ENCODE measurements around the gene IL17C.
"Not testable (repeated sequence)": the region's sequence is repeated elsewhere in the genome, so short reads cannot be mapped to it uniquely, and the experiment has no call there.

IL17C gene

DNA sequence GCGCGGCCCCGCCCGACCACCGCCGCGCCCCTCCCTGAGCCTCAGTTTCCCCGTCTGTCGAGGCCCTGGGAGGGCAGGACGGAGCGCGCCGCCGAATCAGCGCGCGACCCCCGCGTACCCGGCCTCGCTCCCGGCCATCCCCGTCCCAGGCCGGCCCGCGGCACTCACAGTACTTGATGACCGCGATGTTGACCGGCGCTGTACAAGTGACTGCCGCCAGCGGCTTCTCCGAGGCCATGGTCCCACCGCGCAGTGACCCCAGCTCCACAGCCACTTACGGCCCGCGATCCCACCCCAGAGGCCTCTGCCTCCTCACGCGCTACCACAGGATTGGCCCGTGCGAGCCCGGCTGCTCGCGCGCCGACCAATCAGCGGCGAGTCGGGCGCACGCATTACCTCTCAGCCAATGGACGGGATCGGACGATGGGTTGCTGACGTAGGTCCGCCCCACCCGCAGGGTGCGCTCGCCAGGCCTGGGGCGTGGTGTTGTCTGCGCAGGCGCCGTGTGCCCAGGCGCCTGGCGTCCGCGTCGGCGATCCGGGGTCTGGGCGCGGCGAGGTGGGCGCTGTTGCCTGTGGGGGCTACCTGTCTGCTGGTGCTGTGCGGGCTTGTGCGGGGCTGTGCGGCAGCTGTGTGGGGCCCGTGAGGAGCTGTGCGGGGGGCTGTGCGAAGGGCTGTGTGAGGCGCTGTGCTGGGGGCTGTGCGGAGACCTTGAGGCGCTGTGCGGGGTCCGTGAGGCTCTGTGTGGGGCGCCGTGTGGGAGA, 24.7 kb downstream of the IL17C start, which contains the start of gene MVD:
Gene MVD, minus strand, starts transcription at position 249 of the 764 bp plus-strand sequence. Its CDS starts 11 bp downstream, at position 238.
- peak; percentile 71 for DNase-seq

DNA sequence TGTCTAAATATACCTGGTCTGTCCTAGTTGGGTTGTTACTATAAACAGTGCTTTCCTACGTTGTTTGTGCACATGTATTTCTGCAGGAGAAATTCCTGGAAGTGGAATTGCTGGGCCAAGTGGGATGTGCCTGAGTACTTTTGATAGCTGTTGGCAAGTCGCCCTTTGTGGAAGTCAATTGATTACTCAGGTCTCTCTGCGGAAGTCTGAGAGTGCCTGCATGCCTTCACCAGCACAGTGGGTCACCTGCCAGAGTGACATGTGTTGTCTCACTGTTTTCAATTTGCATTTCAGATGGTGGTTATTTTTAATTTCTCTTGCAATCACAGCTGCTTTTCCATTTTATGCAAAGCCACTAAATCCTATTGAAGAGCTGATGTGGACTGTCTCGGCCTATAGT, 26.8 kb downstream of the IL17C start:
- DNase-seq: no peak

- DNase-seq: no peak
Measured at GRCh38 chr16:88665570-88665969, 27.2 kb downstream of the IL17C start.

- DNase-seq: no peak
Measured at GRCh38 chr16:88667461-88667860, 29.1 kb downstream of the IL17C start.

- DNase-seq: not testable (repeated sequence)
Measured at GRCh38 chr16:88669493-88669892, 31.1 kb downstream of the IL17C start.

DNA sequence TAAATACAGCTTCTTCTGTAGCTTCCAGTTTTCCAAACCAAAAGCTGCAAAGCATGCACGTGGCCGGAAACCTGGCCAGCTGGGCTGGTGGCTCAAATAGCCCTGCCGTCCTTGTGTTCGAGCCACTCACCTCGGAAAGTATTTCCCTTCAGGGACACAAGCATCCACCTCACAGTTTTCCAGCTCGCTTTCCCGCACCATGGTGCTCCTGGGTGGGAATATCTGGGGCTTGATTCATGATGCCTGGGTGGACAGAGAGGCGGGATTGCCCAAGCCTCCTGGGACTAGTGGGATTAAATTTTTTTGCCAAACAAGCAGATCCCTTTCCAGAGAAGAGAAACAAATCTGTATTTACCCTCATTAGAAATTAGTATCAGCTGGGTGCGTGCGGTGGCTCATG, 31.6 kb downstream of the IL17C start:
- DNase-seq: no peak

DNA sequence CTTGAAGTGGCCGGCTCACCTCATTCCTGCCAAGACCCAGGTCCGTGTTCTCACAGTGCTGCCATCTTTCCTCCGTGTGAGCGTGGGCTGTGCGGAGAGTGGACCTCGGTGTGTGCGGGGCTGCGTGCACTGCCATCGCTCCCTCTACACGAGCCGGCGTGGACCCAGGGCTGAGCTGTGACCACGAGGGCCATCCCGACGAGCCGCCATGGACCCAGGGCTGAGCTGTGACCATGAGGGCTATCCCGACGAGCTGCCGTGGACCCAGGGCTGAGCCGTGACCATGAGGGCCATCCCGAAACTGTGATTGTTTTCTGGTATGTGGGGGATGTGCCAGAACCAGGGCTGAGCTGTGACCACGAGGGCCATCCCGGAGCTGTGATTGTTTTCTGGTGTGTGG, 33.4 kb downstream of the IL17C start:
- no peak for DNase-seq

DNA sequence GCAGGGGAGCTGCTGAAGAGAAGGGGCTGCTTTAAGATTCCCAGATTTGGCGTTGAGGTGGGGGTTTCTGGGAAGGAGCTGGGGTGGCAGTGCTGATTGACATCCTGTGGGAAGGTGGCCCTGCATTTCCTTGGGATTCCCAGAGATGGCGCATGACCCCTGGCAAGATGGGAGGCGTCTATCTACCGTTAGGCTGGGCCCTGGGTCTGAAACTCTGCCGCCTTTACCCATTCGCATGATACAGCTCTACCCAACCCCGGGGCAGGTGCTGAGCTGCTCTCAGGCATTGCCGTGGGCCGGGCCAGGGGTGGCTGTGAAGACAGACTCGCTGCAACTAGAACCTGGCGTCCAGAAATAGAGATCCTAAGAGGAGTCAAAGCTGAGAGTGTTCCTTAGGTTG, 34.4 kb downstream of the IL17C start:
- no peak for DNase-seq

GRCh38 chr16:88673716-88674379, 35.5 kb downstream of the IL17C start:
- DNase-seq: no peak

DNA sequence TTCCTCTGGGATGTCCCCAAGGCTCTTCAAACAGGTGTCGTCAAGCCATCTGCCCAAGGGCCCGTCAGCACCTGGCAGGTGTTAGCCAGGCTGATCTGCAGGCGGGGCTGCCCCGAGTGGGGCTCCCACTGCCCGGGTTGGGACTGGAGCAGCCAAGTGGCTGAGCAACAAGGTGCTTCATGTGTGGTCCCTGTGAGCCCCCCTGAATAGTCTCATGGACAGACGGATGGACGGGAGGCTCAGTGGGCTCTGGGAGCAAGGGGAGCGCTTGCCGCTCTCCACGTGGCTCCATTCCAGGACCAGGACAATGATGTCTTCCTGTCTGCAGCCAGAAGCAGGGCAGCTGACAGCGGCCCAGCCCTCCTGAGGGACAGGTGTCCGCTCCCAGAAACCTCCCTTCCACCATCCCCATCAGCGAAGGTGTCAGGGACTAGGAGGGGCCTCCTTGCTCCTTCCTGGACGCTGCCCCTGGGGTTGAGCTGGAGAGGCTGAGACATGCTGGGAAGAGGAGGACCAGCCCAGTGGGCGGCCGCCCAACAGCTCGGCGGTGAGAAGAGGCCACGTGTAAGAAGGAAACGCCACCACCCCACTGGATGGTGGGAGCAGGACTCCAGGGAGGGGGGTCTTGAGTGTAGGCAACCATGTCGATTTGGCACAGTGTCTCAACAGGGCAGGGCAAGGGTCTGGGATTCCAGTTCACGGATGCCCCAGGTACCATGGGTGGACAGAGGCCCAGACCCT, 38.3 kb downstream of the IL17C start:
- DNase-seq: no peak

DNA sequence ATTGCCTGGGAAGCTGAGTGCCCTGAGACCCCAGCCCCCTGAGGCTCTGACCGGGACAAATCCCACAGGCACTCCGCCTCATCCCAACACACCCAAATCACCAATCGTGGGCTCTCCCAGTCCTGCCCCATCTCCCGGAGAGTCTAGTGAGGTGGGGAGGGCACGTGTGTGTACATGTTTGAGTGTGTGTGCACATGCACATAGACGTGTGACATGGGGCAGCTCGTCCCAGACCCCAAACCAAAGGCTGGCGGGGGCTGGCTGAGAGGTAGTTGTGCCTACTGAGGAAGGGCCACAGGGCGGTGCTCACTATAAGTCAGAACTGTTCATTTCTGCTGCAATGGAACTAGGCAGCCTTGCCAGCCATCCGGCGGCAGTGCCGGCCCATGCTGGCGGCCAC, 39.3 kb downstream of the IL17C start:
- DNase-seq: no peak

DNA sequence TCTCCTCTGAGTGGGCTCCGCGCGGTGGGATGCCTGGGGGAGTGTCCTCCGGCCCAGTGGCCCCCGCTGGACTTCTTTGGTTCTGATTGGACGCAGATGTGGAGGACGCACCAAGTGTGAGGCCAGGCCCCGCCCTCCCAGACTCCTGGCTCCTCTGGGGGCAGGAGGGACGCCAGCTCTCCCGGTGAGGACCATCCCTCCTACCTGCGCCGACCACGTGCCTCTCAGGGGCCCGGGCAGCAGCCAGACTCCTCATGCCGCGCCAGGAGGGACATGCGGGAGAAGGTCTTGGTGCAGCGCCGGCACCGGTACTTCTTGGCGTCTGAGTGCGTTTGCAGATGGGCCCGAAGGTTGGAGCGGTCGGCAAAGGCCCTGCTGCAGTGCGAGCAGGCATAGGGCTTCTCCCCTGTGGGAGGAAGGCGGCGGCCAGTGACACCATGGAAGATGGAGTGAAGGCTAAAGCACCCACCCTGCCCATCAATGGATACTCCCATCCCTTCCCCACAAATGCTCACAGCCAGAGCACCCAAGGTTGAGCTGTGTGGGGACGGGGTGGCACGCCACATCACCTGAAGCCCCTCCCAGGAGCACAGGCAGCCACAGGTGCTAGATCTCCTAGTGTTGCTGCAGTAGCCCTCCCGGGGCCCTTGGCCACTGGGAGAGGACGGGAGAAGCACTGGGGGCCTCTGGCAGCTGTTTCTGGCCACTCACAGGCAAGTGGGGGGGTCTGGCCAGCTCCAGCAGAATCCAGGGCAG, 40.0 kb downstream of the IL17C start:
- DNase-seq: no peak

GRCh38 chr16:88680554-88681083, 42.2 kb downstream of the IL17C start:
- DNase-seq: no peak

GRCh38 chr16:88681084-88681680, 42.8 kb downstream of the IL17C start:
- no peak for DNase-seq

GRCh38 chr16:88681709-88682451, 43.5 kb downstream of the IL17C start:
- no peak for DNase-seq

DNA sequence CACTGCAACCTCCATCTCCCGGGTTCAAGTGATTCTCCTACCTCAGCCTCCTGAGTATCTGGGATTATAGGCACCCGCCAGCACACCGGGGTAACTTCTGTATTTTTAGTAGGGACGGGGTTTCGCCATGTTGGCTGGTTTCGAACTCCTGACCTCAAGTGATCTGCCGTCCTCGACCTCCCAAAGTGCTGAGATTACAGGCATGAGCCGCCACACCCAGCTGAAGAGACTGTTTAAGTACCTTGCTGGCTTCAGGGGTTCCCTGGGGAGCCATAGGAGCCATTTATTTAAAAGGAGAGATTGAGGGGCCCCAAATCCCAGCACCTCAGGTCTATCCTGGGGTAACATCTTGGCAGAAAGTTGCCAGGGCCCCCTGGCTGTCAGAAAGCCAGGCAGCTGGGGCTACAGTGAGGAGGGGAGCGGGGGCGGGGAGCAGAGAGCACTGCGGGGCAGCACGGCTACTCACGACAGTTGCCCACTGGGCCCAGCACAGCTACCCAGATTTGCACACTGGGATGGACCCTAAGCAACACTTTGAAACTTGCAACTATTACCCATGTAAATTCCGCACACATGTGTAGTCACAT, 46.3 kb downstream of the IL17C start:
- DNase-seq: no peak

DNA sequence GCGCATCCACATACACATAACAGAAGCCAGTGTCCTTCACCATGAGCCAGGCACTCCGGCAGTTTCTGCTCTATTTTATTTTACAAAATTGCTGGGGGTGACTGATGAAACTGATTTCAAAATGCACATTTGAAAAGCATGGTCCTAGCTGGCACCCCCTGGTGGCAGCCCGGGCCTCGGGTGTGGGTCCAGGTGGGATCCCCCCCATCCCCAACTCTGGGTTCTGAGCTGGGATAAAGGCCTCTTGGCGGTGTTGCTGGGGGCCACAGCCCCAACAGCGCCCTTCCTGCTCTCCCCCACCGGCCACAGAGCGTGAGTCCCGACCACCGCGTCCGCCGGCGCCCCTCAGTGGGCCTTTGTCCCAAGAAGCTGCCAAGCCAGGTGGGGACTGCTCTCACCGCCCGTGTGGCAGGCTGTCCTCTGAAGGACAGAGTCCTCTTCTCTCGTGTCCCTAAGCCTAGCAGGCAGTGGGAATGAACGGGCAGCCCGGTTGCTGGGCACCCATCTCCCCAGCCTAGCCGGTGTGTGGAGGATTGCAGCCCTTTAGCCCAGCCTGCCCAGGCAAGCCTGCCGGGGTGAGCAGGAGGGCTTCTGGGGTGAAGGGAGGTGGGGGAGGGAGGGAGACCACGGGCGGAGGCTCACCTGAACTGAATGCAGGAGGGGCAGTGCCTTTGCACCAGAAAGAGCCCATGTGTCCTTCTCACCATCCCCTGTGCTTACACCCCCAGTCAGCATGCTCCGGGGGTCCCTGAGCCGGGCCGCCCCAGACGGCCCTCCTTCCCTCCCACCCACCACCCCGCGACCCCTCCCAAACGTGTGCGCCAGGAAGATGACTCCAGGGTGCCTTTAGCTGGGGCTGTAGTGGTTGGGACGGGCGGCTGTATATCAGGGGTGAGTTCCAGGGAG, 47.0 kb downstream of the IL17C start:
- DNase-seq: no peak

DNA sequence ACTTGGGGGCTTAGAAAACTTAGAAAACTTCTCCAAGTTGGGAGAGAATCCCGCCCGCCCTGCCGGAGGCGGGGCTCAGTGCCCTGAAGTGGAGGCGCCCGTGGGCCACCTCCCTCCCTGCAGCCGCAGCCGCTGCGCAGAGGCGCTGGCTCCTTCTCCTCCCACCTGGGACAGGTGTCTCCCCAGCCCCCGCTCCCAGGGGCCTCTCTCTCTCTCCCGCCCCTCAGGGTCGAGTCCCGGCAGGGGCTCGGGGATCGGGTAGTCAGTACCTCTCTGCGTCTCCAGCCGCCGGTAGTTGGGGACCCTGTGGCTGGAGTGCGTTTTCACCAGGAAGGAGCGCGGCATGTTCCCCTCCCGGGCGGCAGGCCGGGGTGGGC, 47.7 kb downstream of the IL17C start:
- no peak for DNase-seq

DNA sequence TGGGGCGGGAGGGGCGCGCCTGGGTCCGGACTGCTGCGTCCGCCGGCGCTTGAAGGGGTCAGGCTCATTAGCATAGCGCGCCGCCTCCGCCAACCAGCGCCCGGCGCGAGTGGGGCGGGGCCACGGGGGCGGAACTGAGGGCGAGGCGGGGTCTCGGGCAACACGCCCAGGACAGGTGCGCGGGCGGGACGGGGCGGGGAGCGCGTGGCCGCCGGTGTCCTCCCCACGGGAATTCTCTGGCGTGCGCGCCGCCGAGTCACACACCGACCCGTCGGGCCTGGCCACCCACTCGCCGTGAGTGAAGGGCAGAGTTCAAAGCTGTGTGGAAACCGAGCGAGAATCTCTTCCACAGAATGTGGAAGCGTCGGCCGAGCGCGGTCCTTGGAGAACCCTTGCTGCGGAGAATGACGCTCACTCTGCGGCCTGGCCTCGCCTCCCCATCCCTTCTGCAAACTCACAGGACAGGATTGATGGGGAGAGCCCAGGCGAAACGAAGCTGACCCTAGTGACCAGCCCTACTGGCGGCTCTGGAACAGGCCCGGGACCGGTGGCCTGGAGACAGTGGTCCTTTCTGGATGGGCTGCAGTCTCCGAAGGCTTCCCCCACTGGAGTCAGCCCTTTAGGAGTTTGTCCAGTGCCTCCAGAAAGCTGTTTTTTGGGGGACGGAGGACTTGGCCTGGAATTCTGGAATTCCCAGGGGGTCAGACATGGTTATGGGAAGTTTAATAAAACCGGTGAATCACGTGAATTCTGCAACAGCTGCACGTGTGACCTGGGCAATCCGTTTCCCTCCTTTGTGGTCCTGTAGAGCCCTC, 48.3 kb downstream of the IL17C start, which contains the start of gene SNAI3:
Gene SNAI3, minus strand, starts transcription at position 69 of the 815 bp plus-strand sequence. CDS start 101 bp downstream, outside the sequence.
- no peak for DNase-seq
